HG03565 (cell line): ENCODE results near the gene AGR3.

Experiments used
- ATAC-seq: cut with Tn5 transposase; IDR thresholded peaks from one replicate; pipeline ENCODE4 v1.9.1; 2021; ENCODE audit warnings: mild to moderate bottlenecking, moderate library complexity; ENCODE audit not compliant: unreplicated experiment

AGR3 gene

DNA sequence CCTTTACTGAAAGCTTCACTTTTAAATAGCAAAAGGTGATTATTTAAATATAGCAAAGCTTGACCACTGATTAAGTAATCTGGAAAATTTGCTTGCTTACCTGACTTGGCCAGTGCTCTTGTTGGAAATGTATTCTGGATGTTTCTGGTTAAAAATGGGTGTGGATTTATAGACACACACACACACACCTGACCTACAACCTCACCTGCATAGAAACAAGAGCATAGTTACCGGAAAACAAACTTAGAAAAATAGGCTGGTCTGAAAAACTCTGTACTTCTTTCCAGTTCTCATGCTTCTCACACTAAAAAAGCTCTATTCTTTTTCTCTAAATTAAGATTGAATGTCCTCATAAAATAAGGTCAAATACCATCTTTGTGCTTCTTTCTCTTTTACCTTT, at the start of gene AGR3:
TSS of gene AGR3 (minus strand) at position 140 of the 400 bp plus-strand sequence. CDS start 3,365 bp downstream, outside the sequence.
- ATAC-seq = no peak

GRCh38 chr7:16930946-16931345, 49.2 kb upstream of the AGR3 start:
- no peak for ATAC-seq

- peak; percentile 87 for ATAC-seq
Measured at GRCh38 chr7:16929146-16929762, 47.5 kb upstream of the AGR3 start.

- ATAC-seq = no peak
Measured at GRCh38 chr7:16926861-16927260, 45.1 kb upstream of the AGR3 start.

- peak; percentile 41 for ATAC-seq
Measured at GRCh38 chr7:16926283-16926682, 44.5 kb upstream of the AGR3 start.

GRCh38 chr7:16925609-16926008, 43.8 kb upstream of the AGR3 start:
- no peak for ATAC-seq

- ATAC-seq = peak; percentile 35
Measured at GRCh38 chr7:16923019-16923418, 41.2 kb upstream of the AGR3 start.

DNA sequence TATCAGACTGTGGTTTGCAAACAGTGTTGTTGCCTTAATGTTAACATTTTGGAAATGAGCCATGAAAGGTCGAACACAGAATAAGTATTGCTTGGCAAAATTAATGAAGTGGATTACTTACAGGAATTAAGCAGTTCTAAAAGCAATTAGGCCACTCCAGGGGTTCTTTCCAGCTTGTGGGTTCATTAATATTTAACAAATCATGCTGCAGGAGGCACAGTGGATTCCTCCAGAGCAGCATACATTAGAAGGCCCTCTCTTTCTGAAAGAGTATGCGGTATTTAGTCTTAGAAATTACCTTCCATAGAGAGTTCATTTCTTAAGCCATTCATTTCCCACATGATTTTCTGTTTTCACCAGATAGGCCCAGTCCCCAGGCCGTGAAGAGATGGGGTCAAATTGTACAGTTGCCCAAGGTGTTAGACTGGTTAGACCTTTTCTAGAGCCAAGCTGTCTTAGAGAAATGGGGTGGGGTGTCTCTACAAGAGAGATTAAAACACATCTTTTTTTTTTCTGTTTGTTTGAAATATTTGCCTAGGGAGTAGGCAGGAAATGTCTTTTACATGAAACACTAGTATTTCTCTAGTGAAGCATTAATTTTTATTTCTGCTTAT, 40.0 kb upstream of the AGR3 start:
- no peak for ATAC-seq

GRCh38 chr7:16921151-16921550, 39.4 kb upstream of the AGR3 start:
- ATAC-seq = no peak

GRCh38 chr7:16919440-16919839, 37.7 kb upstream of the AGR3 start:
- ATAC-seq = no peak

DNA sequence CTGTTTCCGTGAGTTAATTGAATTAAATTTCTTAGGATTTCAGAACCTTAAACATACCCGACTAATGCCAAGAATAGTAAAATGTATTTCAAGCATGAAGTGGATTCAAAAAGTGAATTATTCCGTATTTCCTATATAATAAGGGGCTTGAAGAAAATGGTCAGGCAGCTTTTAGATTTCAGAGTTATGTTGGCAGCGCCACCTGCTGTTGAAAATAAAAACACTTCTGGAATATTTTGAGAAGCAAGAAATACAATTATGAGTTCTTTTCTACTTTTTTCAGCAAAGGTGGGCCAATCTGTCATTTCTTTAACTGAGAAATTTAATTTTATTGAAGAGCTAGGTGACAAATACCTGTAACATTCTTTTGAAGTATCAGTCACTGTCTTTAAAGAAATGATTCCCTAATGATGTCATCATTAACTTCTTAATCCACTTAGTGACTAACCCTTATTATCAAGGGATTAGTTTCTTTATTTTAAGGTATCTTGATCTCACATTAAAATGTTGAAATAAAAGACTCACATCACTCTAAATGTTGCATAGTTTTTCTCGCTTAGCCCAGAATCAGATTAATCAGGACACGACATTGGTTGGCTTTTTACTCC, 36.6 kb upstream of the AGR3 start:
- no peak for ATAC-seq

- no peak for ATAC-seq
Measured at GRCh38 chr7:16916738-16917137, 35.0 kb upstream of the AGR3 start.

DNA sequence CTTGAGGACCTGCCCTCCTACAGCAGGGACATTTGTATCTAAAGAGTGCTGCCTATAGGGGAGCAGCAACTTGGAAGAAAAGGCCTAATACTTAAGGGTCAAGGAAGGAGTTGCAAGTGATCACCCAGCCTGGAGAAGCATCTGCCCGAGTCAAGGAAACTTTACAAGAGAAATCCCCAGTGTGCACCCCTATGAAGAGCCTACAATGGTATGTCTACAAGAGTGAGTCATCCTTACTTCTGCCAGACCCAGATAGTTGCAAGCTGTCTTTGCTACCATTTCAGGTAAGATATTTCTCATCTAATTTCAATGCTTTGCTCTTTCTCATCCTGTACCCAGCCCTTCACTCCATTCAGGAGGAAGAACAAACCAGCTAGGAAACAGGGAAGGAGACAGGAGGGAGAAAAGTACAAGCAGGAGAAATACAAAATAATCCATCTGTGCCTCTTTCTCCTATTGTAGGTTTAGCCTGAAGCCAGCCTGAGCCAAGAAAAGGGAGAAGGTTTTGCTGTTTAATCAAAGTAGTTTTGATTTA, 34.4 kb upstream of the AGR3 start:
- no peak for ATAC-seq

GRCh38 chr7:16915405-16915804, 33.6 kb upstream of the AGR3 start:
- no peak for ATAC-seq

DNA sequence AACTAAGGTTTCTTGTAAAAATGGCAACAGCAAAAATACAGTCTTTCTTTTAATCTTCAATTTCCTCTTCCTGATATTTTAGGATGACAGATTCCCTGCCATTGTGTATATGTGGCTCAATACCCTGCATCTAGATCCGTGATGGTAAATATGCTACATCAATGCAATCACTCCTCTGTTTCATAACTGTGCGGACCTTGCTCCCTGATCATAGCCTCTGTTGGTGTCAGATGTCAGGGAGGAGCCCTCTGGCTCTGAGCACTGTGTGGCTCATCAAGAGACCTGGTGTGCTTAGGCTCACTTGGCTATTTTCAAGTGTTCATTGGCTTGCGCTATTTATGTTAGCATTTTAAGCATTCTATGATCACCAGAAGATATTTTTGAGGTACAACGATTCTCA, 33.0 kb upstream of the AGR3 start:
- no peak for ATAC-seq

GRCh38 chr7:16913643-16914042, 31.9 kb upstream of the AGR3 start:
- no peak for ATAC-seq

GRCh38 chr7:16912540-16912939, 30.8 kb upstream of the AGR3 start:
- ATAC-seq = no peak

DNA sequence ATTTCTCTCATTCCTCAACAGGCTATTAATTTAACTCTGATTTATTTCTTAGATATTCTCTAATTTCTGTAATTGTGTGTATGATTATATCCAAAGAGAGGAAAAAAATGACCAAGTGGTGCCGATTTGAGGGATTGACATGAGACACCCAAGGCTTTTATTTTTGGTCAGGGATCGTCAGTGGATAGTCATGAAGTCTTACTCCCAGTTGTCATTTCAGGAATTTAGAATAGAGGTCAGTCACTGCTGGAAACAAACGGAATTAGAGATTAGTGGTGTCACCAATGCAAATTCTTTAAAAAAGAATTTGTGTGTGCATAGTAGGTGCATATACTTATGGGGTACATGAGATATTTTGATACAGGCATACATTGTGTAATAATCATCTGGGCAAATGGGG, 26.8 kb upstream of the AGR3 start:
- no peak for ATAC-seq

DNA sequence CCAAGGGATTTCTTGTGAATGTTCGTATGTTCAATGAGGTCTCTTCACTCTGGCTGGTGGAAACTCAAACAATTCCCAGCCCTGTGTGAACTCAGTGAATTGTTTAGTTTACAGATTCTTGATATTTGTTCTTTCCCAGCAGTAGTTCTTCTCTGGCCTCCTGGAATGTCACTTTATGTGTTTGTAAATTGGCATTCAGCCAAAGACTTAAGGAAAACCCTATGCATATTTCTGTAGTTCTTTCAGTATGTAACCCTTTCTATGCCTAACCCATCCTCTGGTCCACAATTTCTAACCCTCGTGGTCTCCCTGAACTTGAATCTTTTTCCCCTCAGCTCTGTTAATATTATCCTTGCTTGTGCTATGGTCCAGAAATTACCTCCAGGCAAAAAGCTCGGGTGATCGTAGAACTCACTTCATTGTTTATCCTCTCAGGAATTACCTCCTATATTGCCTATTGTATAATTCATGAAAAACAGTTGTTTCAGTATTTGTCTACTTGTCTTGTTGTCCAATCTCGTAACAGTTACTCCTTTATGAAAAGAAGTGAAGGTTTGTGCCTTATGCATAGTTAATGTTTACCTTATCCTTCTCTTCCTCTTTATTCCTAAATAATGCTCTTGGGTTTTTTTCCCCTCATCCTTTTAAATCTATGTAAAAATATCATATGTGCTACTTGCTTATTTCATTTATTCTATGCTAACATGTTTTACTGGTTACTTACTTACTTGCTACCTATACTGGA, 23.7 kb upstream of the AGR3 start:
- ATAC-seq = no peak

DNA sequence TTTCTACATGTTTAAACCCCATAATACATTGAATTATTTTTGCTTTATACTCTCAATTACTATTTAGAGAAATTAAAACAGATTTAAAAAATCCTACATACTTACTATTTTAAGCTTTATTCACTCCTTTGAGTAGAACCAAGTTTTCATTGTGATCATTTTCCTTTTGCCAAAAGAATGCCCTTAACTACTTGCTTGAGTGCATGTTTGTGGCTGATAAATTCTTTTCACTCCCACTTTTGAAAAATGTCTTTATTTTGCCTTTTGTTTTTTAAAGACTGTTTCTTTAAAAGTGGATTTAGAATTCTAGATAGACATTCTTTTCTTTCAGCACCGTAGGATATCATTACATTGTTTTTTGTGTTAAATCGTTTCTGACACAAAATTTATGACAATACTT, 22.3 kb upstream of the AGR3 start:
- ATAC-seq = no peak

- no peak for ATAC-seq
Measured at GRCh38 chr7:16900209-16900768, 18.5 kb upstream of the AGR3 start.
